K562 (cell line): ENCODE measurements around the gene ESPN. TPM values are rescaled to one million over a fixed set of nuclear protein-coding genes. Genes with fewer than 3 reads are reported as not detected.

ENCODE experiments used
- ATAC-seq: fragments of 200-7000 bp; cut with Tn5 transposase; 3 replicates; pipeline ENCODE4 v1.9.1; 2020; ENCODE audit warnings: moderate library complexity
- BruUV-seq: library from RNA; stranded (reverse); fragments of 400-500 nt; replicated peaks from 2 replicates; lab custom pipeline; 2021; lab: Mats Ljungman, UMichigan
- CTCF ChIA-PET: fragments of 300-600 bp; formaldehyde crosslinking; extraction: SDS; loops from one replicate; lab custom pipeline; 2021; ENCODE audit warnings: low intra/inter-chr PET ratio; lab: Yijun Ruan, JAX
- POLR2A ChIA-PET: fragments of 300-600, 350-650 bp; sonication (Branson Sonifier 250); formaldehyde crosslinking; extraction: SDS; loops from one replicate; lab custom pipeline; 2021; ENCODE audit warnings: antibody characterized with exemption, inconsistent platforms; lab: Yijun Ruan, JAX
- DNase-seq, 4 experiments: peaks; one replicate each; pipeline versions ENCODE4 v3.0.0 to v3.0.0-alpha.2; 2011 to 2018; ENCODE audit warnings: low spot score in 3 of 4, mixed read lengths in 3 of 4; ENCODE audit errors: extremely low read depth in 1 of 4
- FAIRE-seq: peaks from 2 replicates; lab custom pipeline; 2011; peaks lifted over from hg19 to GRCh38; lab: Jason Lieb, UNC
- H2AFZ ChIP-seq: 2 replicates; pipeline ENCODE4 v1.6.0; 2011; ENCODE audit warnings: low read depth, low read length, control low read depth, inconsistent platforms
- H3K27ac ChIP-seq: fragments of 200-600 bp; 3 replicates; pipeline ENCODE4 v1.8.0; 2011; ENCODE audit warnings: low read depth, mild to moderate bottlenecking, control low read depth, inconsistent platforms, low read length, moderate library complexity, mixed read lengths; ENCODE audit errors: extremely low read depth
- H3K27me3 ChIP-seq, 2 experiments: fragments of 300-600 bp in 1 of 2; 2 replicates in 1 of 2; 3 replicates in 1 of 2; pipeline versions ENCODE4 v1.6.0 to v1.8.0; 2011; ENCODE audit warnings: inconsistent platforms in 2 of 2, low read length in 2 of 2, mild to moderate bottlenecking in 1 of 2, mixed read lengths in 1 of 2, moderate library complexity in 1 of 2; ENCODE audit not compliant: control insufficient read depth in 2 of 2, insufficient read depth in 2 of 2
- H3K36me3 ChIP-seq: fragments of 300-600 bp; 3 replicates; pipeline ENCODE4 v1.8.0; 2011; ENCODE audit warnings: mild to moderate bottlenecking, low read length, inconsistent platforms; ENCODE audit not compliant: control insufficient read depth, insufficient read depth
- H3K4me1 ChIP-seq, 2 experiments: fragments of 200-600 bp in 1 of 2; replicated peaks in 1 of 2; 2 replicates in 1 of 2; 3 replicates in 1 of 2; pipeline versions ENCODE4 v1.5.1 to v1.8.0; 2011; ENCODE audit warnings: inconsistent platforms in 2 of 2, low read length in 2 of 2, mild to moderate bottlenecking in 1 of 2, mixed read lengths in 1 of 2, moderate library complexity in 1 of 2; ENCODE audit not compliant: control insufficient read depth in 2 of 2, insufficient read depth in 2 of 2
- H3K4me2 ChIP-seq: 2 replicates; pipeline ENCODE4 v1.6.1; 2011; ENCODE audit warnings: low read length, control low read depth, inconsistent platforms, mixed read lengths; ENCODE audit not compliant: insufficient read depth
- H3K4me3 ChIP-seq: fragments of 200-600 bp; sonication (generic), shearing (Covaris generic); 2 replicates; pipeline ENCODE4 v1.5.1; 2016; ENCODE audit warnings: control low read depth, inconsistent platforms
- H3K79me2 ChIP-seq: fragments of 200-600 bp; 3 replicates; pipeline ENCODE4 v1.8.0; 2011; ENCODE audit warnings: low read length, inconsistent platforms; ENCODE audit not compliant: control insufficient read depth, insufficient read depth
- H3K9ac ChIP-seq, 2 experiments: 2 replicates each; pipeline versions ENCODE4 v1.6.0 to v1.6.1; 2011; ENCODE audit warnings: low read depth in 2 of 2, low read length in 2 of 2, control low read depth in 1 of 2, inconsistent platforms in 1 of 2, mild to moderate bottlenecking in 1 of 2, mixed read lengths in 1 of 2; ENCODE audit not compliant: insufficient read depth in 1 of 2
- H3K9me1 ChIP-seq: one replicate; pipeline ENCODE4 v1.6.0; 2011; ENCODE audit warnings: inconsistent platforms, mild to moderate bottlenecking, low read length, moderate library complexity; ENCODE audit not compliant: control insufficient read depth, insufficient read depth
- H3K9me3 ChIP-seq: replicated peaks from 2 replicates; pipeline ENCODE4 v1.5.1; 2011; ENCODE audit warnings: low read depth, low read length, inconsistent platforms; ENCODE audit not compliant: control insufficient read depth, insufficient read depth
- H4K20me1 ChIP-seq: replicated peaks from 2 replicates; pipeline ENCODE4 v1.6.1; 2011; ENCODE audit warnings: low read length, inconsistent platforms, mixed read lengths; ENCODE audit not compliant: control insufficient read depth, insufficient read depth
- CTBP1 ChIP-seq: fragments of 450-650 bp; IDR thresholded peaks from 2 replicates; pipeline ENCODE4 v1.6.1; 2016; ENCODE audit warnings: borderline replicate concordance
- KDM1A ChIP-seq, 2 experiments: fragments of 450-650 bp; IDR thresholded peaks; 2 replicates each; pipeline ENCODE4 v1.6.1; 2016; ENCODE audit warnings: mild to moderate bottlenecking in 2 of 2
- MITF ChIP-seq: IDR thresholded peaks from 2 replicates; pipeline ENCODE4 v1.6.1; 2014; ENCODE audit warnings: antibody characterized with exemption
- MYNN ChIP-seq, 2 experiments: sonication (generic); formaldehyde crosslinking in 1 of 2; IDR thresholded peaks; 2 replicates each; pipeline versions ENCODE4 v1.5.0 to v1.6.1; 2016 to 2020; ENCODE audit warnings: antibody characterized with exemption in 1 of 2, missing genetic modification reagents in 1 of 2
- PBX2 ChIP-seq, 2 experiments: IDR thresholded peaks in 1 of 2; conservative IDR thresholded peaks in 1 of 2; 2 replicates each; pipeline ENCODE4 v1.6.1; 2016; ENCODE audit warnings: low read depth in 2 of 2, mild to moderate bottlenecking in 1 of 2, missing compliant biosample characterization in 1 of 2, missing genetic modification characterization in 1 of 2, moderate library complexity in 1 of 2
- PREB ChIP-seq: sonication (generic); formaldehyde crosslinking; IDR thresholded peaks from 2 replicates; pipeline ENCODE4 v1.8.1; 2023; ENCODE audit warnings: mild to moderate bottlenecking, missing genetic modification reagents
- RBM25 ChIP-seq: fragments of 200-400 bp; formaldehyde crosslinking; IDR thresholded peaks from 2 replicates; pipeline ENCODE4 v1.6.1; 2018; ENCODE audit warnings: low read length, low read depth, moderate library complexity; ENCODE audit not compliant: severe bottlenecking
- TGIF2 ChIP-seq: sonication (generic); formaldehyde crosslinking; IDR thresholded peaks from 2 replicates; pipeline ENCODE4 v1.8.1; 2022; ENCODE audit warnings: mild to moderate bottlenecking, missing genetic modification reagents, moderate library complexity
- U2AF2 ChIP-seq: fragments of 200-400 bp; formaldehyde crosslinking; optimal IDR thresholded peaks from 2 replicates; pipeline ENCODE3; 2017; ENCODE audit warnings: low read depth, mild to moderate bottlenecking, low read length
- XRCC3 ChIP-seq: fragments of 450-650 bp; IDR thresholded peaks from 2 replicates; pipeline ENCODE4 v1.6.1; 2017; ENCODE audit warnings: mild to moderate bottlenecking, moderate library complexity
- ZC3H11A ChIP-seq: IDR thresholded peaks from 2 replicates; pipeline ENCODE4 v1.6.1; 2012; ENCODE audit warnings: low read depth, low read length, improper control_type of control experiment
- ZKSCAN1 ChIP-seq: fragments of 150-350 bp; IDR thresholded peaks from 2 replicates; pipeline ENCODE4 v1.6.1; 2016; ENCODE audit warnings: low read depth, low read length
- ZNF24 ChIP-seq: fragments of 450-650 bp; IDR thresholded peaks from 2 replicates; pipeline ENCODE4 v1.6.1; 2016
- ZNF253 ChIP-seq: fragments of 250-450 bp; sonication (Bioruptor Pico); conservative IDR thresholded peaks from 2 replicates; pipeline ENCODE4 v1.6.1; 2021; ENCODE audit warnings: mild to moderate bottlenecking
- WGBS: fragments of 100-300 bp; shearing (Covaris generic); methylation state at CpG from one replicate; pipeline ENCODE4 v1.1.6; 2016; ENCODE audit warnings: low coverage, mixed read lengths; ENCODE audit not compliant: insufficient coverage; ENCODE audit errors: missing lambda C conversion rate; 5-methylcytosine and 5-hydroxymethylcytosine counted together
- in situ Hi-C: fragments of 300-500 bp; cut with MboI; formaldehyde crosslinking; loops from 4 replicates; pipeline ENCODE4 v1.15.0; 2018; ENCODE audit warnings: inconsistent platforms, mixed read lengths
- intact Hi-C: fragments of 100-400 bp; cut with micrococcal nuclease; formaldehyde crosslinking; loops from 2 replicates; pipeline ENCODE4 v1.14.2; 2022
- polyA plus RNA-seq, 8 experiments: library from polyadenylated mRNA; depleted of rRNA in 4 of 8; stranded (reverse) in 5 of 8; unstranded in 3 of 8; fragments of >200 nt; fragmentation: Nextera tagmentation in 2 of 8; fragmentation: Illumina TruSeq in 1 of 8; extraction: Ambion mirVana in 2 of 8; extraction: Trizol in 1 of 8; gene quantifications; 2 replicates each; pipeline versions ENCODE4 v1.2.1 to v1.2.3, GENCODE V29; 2011 to 2014; ENCODE audit warnings: inconsistent platforms in 1 of 8, missing spikeins in 1 of 8
- total RNA-seq, 7 experiments: library from RNA; depleted of rRNA in 6 of 7; stranded (reverse); fragments of >200 nt in 6 of 7; fragmentation: Illumina TruSeq in 2 of 7; extraction: Trizol in 2 of 7; gene quantifications; 2 replicates each; pipeline versions ENCODE4 v1.2.1 to v1.2.3, GENCODE V29; 2011 to 2021; ENCODE audit warnings: low replicate concordance in 1 of 7
- TF ChIP-seq, protein P1 (sequence below): sonication (generic); formaldehyde crosslinking; IDR thresholded peaks from 2 replicates; pipeline ENCODE4 v1.8.0; 2022; ENCODE audit warnings: missing genetic modification reagents, mild to moderate bottlenecking, moderate library complexity, borderline replicate concordance

The ESPN gene
- total and polyA plus RNA-seq, 9 of the 15 experiments (the other 6 are each of a cell fraction or from before 2014, with no cell fraction given): 0.07 to 1.2 (median 0.45) TPM; not detected in 3

DNA sequence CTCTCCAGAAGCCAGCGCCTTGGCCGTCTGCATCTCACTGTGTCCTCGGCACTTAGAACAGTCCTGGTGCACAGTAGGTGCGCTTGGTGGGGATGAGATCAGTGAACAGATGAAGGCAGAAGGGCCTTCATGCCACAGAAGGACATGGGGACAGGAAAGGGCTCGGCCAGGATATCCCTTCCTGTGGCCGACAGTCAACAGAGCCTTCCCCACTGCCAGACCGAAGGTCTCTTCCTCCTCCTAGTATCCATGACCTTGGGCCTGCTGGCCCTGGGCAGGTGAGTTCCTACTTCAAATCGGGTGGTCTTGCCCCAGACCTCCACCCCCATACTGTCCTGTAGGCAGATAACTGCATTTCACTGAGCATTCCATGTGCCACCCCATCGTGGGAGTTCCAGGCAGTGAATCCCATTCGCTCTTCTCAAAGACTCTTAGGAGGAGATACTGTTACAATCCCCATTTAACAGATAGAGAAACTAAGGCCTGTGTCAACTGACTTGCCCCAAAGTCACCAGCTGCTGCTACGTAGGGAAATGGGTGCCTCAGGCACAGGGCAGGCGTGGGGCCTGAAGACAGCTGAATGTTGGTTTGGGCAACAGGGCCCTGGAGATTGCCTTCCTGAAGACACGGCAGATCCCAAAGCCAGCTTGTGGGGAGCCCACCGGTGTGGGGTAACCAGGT is 63.4 kb downstream of the ESPN start:
- in situ Hi-C loops (loop anchor here (25.0 kb wide), 1 partner anchor 724 kb away; no protein-coding TSS in a partner anchor), intact Hi-C loops (loop anchor here (2.0 to 5.0 kb wide), 3 partner anchors 15 to 86 kb away; partner anchors contain the start of genes NOL9 and TAS1R1)
- Histone ChIP-seq H3K4me1 (peaks cover 4 to 46% of the 10 kb centered on the region in 2 experiments; a peak in 2 of 5 replicates), H3K79me2 (no peaks in the 10 kb centered on the region), H2AFZ (no peak overlapping the region), H3K9me3 (no peaks in the 10 kb centered on the region), H3K36me3 (no peaks in the 10 kb centered on the region), H3K27ac (no peak overlapping the region), H3K4me2 (no peak overlapping the region), H3K4me3 (no peak overlapping the region), H3K9ac (no peak overlapping the region), H3K9me1 (peaks cover 4% of the 10 kb centered on the region), H4K20me1 (peaks cover 26% of the 10 kb centered on the region), H3K27me3 (peaks cover 35 to 78% of the 10 kb centered on the region in 2 experiments)
- WGBS: 24% methylated on average over 14 of the region's 14 CpGs
- no peak for ATAC-seq
- POLR2A ChIA-PET: interaction anchor here (0.6 to 0.9 kb wide), 3 partner anchors 12 to 262 kb away, joined by 3 to 4 read pairs (median 3); no protein-coding TSS in a partner anchor
- no peak for DNase-seq
- no TSS peak for BruUV-seq
- CTCF ChIA-PET: interaction anchor here (2.1 to 2.9 kb wide), 2 partner anchors 83 to 158 kb away, joined by 9 to 31 read pairs; no protein-coding TSS in a partner anchor
- no peak for FAIRE-seq
- no peak for TF ChIP-seq ZNF24
- TF ChIP-seq MYNN (IDR thresholded peaks at IDR 0.05): no peak
- no peak for TF ChIP-seq MYNN (CRISPR knock-in tag; IDR thresholded peaks at IDR 0.05)
- peak; percentile 85 for TF ChIP-seq ZKSCAN1
- TF ChIP-seq RBM25: peak; percentile 66
- TF ChIP-seq ZC3H11A: no peak
- TF ChIP-seq MITF: no peak
- peak in 1 of 2 experiments; percentile 23; a peak in 1 of 4 replicates for TF ChIP-seq KDM1A (IDR thresholded peaks at IDR 0.05)
- no peak for TF ChIP-seq PREB (CRISPR knock-in tag)
- no peak for TF ChIP-seq PBX2 (CRISPR knock-in tag; IDR thresholded peaks at IDR 0.05; ENCODE audit: low read depth)
- TF ChIP-seq PBX2 (tag; conservative IDR thresholded peaks at IDR 0.05; ENCODE audit: low read depth): no peak
- no peak for TF ChIP-seq ZNF253 (CRISPR knock-in tag)
- TF ChIP-seq U2AF2: no peak
- TF ChIP-seq TGIF2 (CRISPR knock-in tag): no peak
- no peak for TF ChIP-seq CTBP1
- TF ChIP-seq XRCC3: no peak
- TF ChIP-seq, protein P1, sequence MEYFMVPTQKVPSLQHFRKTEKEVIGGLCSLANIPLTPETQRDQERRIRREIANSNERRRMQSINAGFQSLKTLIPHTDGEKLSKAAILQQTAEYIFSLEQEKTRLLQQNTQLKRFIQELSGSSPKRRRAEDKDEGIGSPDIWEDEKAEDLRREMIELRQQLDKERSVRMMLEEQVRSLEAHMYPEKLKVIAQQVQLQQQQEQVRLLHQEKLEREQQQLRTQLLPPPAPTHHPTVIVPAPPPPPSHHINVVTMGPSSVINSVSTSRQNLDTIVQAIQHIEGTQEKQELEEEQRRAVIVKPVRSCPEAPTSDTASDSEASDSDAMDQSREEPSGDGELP (CRISPR knock-in tag): 0 out of 2 replicates have a peak, but pooled peaks have one; percentile 18
